Adrenal gland (tissue), 5 donors: Measurements from ENCODE around the gene DLGAP1.

Source experiments
- POLR2A ChIP-seq, 2 donors: fragments of 450-650 bp; IDR thresholded peaks; one replicate each; pipeline ENCODE4 v1.6.1; 2017; ENCODE audit warnings: antibody characterized with exemption in 2 of 2, mild to moderate bottlenecking in 2 of 2, moderate library complexity in 1 of 2
- TF ChIP-seq, protein P1 (sequence below), 6 experiments: fragments of 450-650 bp in 4 of 6; fragments of 200-600 bp in 2 of 6; sonication (generic) in 1 of 6; IDR thresholded peaks; 1 replicate in 5 of 6; 2 replicates in 1 of 6; pipeline versions ENCODE4 v1.5.1 to v1.8.0; 2016 to 2021; ENCODE audit warnings: antibody characterized with exemption in 6 of 6, mild to moderate bottlenecking in 2 of 6, moderate library complexity in 1 of 6
- donor health status: DM: no; HTN: no; CAD: no.

- no peak for TF ChIP-seq POLR2A (IDR thresholded peaks at IDR 0.05)
- TF ChIP-seq, protein P1, sequence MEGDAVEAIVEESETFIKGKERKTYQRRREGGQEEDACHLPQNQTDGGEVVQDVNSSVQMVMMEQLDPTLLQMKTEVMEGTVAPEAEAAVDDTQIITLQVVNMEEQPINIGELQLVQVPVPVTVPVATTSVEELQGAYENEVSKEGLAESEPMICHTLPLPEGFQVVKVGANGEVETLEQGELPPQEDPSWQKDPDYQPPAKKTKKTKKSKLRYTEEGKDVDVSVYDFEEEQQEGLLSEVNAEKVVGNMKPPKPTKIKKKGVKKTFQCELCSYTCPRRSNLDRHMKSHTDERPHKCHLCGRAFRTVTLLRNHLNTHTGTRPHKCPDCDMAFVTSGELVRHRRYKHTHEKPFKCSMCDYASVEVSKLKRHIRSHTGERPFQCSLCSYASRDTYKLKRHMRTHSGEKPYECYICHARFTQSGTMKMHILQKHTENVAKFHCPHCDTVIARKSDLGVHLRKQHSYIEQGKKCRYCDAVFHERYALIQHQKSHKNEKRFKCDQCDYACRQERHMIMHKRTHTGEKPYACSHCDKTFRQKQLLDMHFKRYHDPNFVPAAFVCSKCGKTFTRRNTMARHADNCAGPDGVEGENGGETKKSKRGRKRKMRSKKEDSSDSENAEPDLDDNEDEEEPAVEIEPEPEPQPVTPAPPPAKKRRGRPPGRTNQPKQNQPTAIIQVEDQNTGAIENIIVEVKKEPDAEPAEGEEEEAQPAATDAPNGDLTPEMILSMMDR (IDR thresholded peaks at IDR 0.05) = no peak
These were observed 748.6 kb downstream of the DLGAP1 start for GRCh38 chr18:3706279-3707097.
